AG04449 (cell line): ENCODE measurements around the gene GABBR1.
A peak's percentile ranks its signal among the peaks of the same experiment; 100 is the strongest.

Experiments used
- CTCF ChIA-PET: fragments of 350-600 bp; formaldehyde crosslinking; extraction: SDS; loops from one replicate; lab custom pipeline; 2021; ENCODE audit warnings: antibody characterized with exemption; lab: Yijun Ruan, JAX
- POLR2A ChIA-PET: fragments of 400-600, 350-600 bp; formaldehyde crosslinking; extraction: SDS; loops from one replicate; lab custom pipeline; 2020; ENCODE audit warnings: antibody characterized with exemption, inconsistent platforms; lab: Yijun Ruan, JAX
- DNase-seq: peaks from one replicate; pipeline ENCODE4 v3.0.0-alpha.2; 2010; ENCODE audit warnings: low read depth, low spot score
- H3K4me3 ChIP-seq: 2 replicates; pipeline ENCODE4 v1.5.1; 2011; ENCODE audit warnings: low read depth, mild to moderate bottlenecking, control low read depth, low read length
- TF ChIP-seq, protein P1 (sequence below): IDR thresholded peaks from one replicate; pipeline ENCODE4 v1.5.1; 2011; ENCODE audit warnings: mild to moderate bottlenecking, moderate library complexity, low read length, control low read depth, inconsistent platforms; ENCODE audit not compliant: insufficient read depth; ENCODE audit errors: missing control alignments

Gene GABBR1

GRCh38 chr6:29656798-29657197 is 23.8 kb upstream of the GABBR1 start, which contains the start of gene MOG:
Gene MOG (plus strand): TSS chr6:29657092. CDS start chr6:29657210, 118 bp downstream.
- CTCF ChIA-PET, result interaction anchor here (1.1 to 23.3 kb wide), 2 partner anchors 10 to 18 kb away, joined by 3 to 692 read pairs; partner anchors contain the start of gene GABBR1
- H3K4me3 ChIP-seq, result no peak within 1 kb of the TSS
- POLR2A ChIA-PET, result no interaction called here
- DNase-seq, result no peak
- TF ChIP-seq, protein P1, sequence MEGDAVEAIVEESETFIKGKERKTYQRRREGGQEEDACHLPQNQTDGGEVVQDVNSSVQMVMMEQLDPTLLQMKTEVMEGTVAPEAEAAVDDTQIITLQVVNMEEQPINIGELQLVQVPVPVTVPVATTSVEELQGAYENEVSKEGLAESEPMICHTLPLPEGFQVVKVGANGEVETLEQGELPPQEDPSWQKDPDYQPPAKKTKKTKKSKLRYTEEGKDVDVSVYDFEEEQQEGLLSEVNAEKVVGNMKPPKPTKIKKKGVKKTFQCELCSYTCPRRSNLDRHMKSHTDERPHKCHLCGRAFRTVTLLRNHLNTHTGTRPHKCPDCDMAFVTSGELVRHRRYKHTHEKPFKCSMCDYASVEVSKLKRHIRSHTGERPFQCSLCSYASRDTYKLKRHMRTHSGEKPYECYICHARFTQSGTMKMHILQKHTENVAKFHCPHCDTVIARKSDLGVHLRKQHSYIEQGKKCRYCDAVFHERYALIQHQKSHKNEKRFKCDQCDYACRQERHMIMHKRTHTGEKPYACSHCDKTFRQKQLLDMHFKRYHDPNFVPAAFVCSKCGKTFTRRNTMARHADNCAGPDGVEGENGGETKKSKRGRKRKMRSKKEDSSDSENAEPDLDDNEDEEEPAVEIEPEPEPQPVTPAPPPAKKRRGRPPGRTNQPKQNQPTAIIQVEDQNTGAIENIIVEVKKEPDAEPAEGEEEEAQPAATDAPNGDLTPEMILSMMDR, result no peak

DNA sequence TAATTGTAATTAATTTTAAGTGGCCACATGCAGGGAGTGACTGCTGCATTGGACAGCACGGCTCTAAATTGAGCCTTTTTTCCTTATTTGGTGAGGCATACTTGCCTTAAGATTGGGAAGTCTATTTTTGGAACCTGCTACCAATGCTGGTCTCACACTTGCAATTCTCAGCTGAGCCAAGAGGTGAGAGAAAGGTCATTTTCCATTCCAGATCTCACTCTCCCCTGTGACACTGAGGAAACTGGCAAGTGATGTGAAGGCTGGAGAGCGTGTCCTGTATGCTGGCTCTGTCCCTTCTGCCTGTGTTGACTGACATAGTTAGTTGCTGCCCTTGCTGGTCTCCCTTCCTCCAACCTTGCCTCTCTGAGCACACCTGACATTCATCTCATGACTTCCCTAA is 23.2 kb upstream of the GABBR1 start:
- ChIA-PET POLR2A (no interaction called here), CTCF (interaction anchor here (1.1 to 23.3 kb wide), 2 partner anchors 10 to 18 kb away, joined by 3 to 692 read pairs; partner anchors contain the start of gene GABBR1)
- TF ChIP-seq, protein P1, result no peak
- H3K4me3 ChIP-seq, result no peak overlapping the region
- no peak for DNase-seq

DNA sequence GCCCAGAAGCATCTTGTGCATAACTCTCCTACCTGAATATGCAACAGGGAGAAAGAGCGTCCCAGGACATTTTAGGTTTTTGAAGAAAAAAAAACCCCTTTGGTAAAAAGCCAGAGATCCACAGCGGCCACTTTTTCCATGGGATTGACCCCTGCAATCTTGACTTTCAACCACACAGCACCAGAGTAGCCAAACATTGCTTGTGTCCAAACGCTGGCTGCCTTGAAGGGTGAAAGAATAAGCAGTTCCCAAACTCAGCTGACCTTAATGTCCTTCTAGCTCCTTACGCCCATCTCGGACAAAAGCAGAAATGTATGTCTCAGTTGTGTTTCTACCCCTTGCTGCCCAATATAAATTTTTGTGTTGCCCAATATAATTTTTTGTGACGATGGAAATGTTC is 22.7 kb upstream of the GABBR1 start:
- POLR2A ChIA-PET, result no interaction called here
- CTCF ChIA-PET, result interaction anchor here (23.3 to 34.7 kb wide), 2 partner anchors 0 to 17 kb away, joined by 692 read pairs; partner anchors contain the start of genes GABBR1 and MOG
- no peak for DNase-seq
- no peak overlapping the region for H3K4me3 ChIP-seq
- TF ChIP-seq, protein P1, result no peak

DNA sequence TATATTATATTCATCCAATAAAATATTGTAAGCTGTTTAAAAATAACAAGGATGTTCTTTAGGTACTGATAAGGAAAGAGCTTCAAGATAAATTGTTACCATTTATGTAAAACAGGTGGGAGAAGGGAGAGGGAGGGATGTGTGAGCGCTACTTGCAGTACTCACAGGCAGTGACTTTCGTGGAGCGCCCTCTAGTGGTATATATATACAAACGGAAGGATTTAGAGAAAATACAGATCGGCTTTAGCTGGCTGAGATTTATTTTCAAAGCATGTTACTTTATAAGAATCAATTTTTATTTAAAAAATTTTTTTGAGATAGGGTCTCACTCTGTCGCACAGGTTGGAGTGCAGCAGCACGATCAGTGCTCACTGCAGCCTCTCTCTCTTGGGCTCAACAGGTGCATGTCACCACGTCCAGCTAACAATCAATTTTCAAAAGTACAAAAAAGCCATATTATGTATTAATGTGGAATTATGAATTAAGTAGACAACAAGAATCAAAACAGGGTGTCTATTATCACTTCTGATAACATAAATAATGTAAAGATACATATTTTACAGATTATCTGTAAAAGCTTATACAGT is 20.6 kb upstream of the GABBR1 start:
- TF ChIP-seq, protein P1, result peak; percentile 57

DNA sequence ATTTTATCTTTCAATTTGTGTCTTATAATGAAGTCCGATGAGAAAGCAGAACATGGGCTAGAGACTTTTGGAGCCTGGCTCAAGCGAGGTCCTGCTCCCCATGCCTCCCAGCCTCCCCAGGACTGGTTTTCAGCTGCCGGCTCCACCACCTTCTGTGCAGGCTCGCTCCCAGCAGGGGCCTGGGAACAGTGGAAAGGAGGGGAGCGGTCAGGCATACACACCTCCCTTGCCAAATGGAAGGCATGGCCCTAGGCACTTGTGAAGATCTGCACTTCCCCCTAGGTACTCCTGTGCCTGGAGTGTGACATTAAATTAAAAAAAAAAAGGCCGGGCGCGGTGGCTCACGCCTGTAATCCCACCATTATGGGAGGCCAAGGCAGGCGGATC is 19.2 kb upstream of the GABBR1 start:
- TF ChIP-seq, protein P1, result no peak
- ChIA-PET POLR2A (no interaction called here), CTCF (interaction anchor here (0.8 to 34.7 kb wide), 11 partner anchors 4 to 273 kb away, joined by 3 to 692 read pairs (median 13); partner anchors contain the start of genes GABBR1 and MOG)
- no peak for DNase-seq
- no peak overlapping the region for H3K4me3 ChIP-seq

More for the DNA sequence above, 20.6 kb upstream of the GABBR1 start:
- ChIA-PET CTCF (interaction anchor here (0.6 to 34.7 kb wide), 45 partner anchors 3 to 638 kb away, joined by 3 to 692 read pairs (median 4); partner anchors contain the start of genes GABBR1, MOG and TRIM40), POLR2A (no interaction called here)
- no peak overlapping the region for H3K4me3 ChIP-seq
- no peak for DNase-seq

GRCh38 chr6:29651413-29652197 is 18.6 kb upstream of the GABBR1 start:
- no peak overlapping the region for H3K4me3 ChIP-seq
- DNase-seq, result no peak
- TF ChIP-seq, protein P1, result peak; percentile 48
- ChIA-PET CTCF (interaction anchor here (0.7 to 34.7 kb wide), 13 partner anchors 5 to 784 kb away, joined by 3 to 692 read pairs (median 13); partner anchors contain the start of genes GABBR1, MOG and PPP1R11), POLR2A (no interaction called here)
